ENCODE measurements around the gene ST6GAL1.
"Not testable (repeated sequence)": the region's sequence is repeated elsewhere in the genome, so short reads cannot be mapped to it uniquely, and the experiment has no call there.

The ST6GAL1 gene

GRCh38 chr3:187020376-187020775 lies 90.0 kb downstream of the ST6GAL1 start:
- no peak for DNase-seq (ENCODE audit: low read depth in 2 of 2)

GRCh38 chr3:187021748-187022402 lies 91.5 kb downstream of the ST6GAL1 start:
- DNase-seq (ENCODE audit: low read depth in 2 of 2), result no peak

GRCh38 chr3:187022403-187023029 lies 92.2 kb downstream of the ST6GAL1 start:
- no peak for DNase-seq (ENCODE audit: low read depth in 2 of 2)

- not testable (repeated sequence) for DNase-seq (ENCODE audit: low read depth in 2 of 2)
These were observed 93.0 kb downstream of the ST6GAL1 start for GRCh38 chr3:187023340-187023739.

GRCh38 chr3:187024536-187025226 lies 94.4 kb downstream of the ST6GAL1 start:
- DNase-seq (ENCODE audit: low read depth in 2 of 2), result no peak

- peak in 1 of 2 donors; percentile 50 for DNase-seq (ENCODE audit: low read depth in 2 of 2)
These were observed 94.9 kb downstream of the ST6GAL1 start for GRCh38 chr3:187025254-187025655.

GRCh38 chr3:187025656-187026316 lies 95.5 kb downstream of the ST6GAL1 start:
- DNase-seq (ENCODE audit: low read depth in 2 of 2), result no peak

- no peak for DNase-seq (ENCODE audit: low read depth in 2 of 2)
These were observed 96.0 kb downstream of the ST6GAL1 start for GRCh38 chr3:187026317-187026670.

GRCh38 chr3:187027531-187028278 lies 97.4 kb downstream of the ST6GAL1 start:
- peak in 1 of 2 donors; percentile 60 for DNase-seq (ENCODE audit: low read depth in 2 of 2)

- no peak for DNase-seq (ENCODE audit: low read depth in 2 of 2)
These were observed 101.6 kb downstream of the ST6GAL1 start for GRCh38 chr3:187031934-187032333.

- no peak for DNase-seq (ENCODE audit: low read depth in 2 of 2)
These were observed 106.1 kb downstream of the ST6GAL1 start for GRCh38 chr3:187036394-187036793.

GRCh38 chr3:187039100-187039722 lies 108.9 kb downstream of the ST6GAL1 start:
- DNase-seq (ENCODE audit: low read depth in 2 of 2), result no peak

- DNase-seq (ENCODE audit: low read depth in 2 of 2), result no peak
These were observed 109.5 kb downstream of the ST6GAL1 start for GRCh38 chr3:187039723-187040414.

- DNase-seq (ENCODE audit: low read depth in 2 of 2), result no peak
These were observed 110.4 kb downstream of the ST6GAL1 start for GRCh38 chr3:187040516-187041361.

GRCh38 chr3:187041362-187042307 lies 111.3 kb downstream of the ST6GAL1 start:
- no peak for DNase-seq (ENCODE audit: low read depth in 2 of 2)

GRCh38 chr3:187042346-187042745 lies 112.0 kb downstream of the ST6GAL1 start:
- DNase-seq (ENCODE audit: low read depth in 2 of 2), result no peak

GRCh38 chr3:187042874-187043458 lies 112.6 kb downstream of the ST6GAL1 start:
- no peak for DNase-seq (ENCODE audit: low read depth in 2 of 2)

- no peak for DNase-seq (ENCODE audit: low read depth in 2 of 2)
These were observed 113.9 kb downstream of the ST6GAL1 start for GRCh38 chr3:187044206-187044605.
